Measurements from ENCODE around the gene GRPR.
"Not testable (repeated sequence)": the region's sequence is repeated elsewhere in the genome, so short reads cannot be mapped to it uniquely, and the experiment has no call there.

The GRPR gene

GRCh38 chrX:16171944-16172343, 48.6 kb downstream of the GRPR start:
- no peaks in the 10 kb centered on the region for H3K36me3 ChIP-seq (ENCODE audit: insufficient read depth, low read length)
- H3K4me3 ChIP-seq (ENCODE audit: low read length), result no peak overlapping the region
- no peaks in the 10 kb centered on the region for H3K9me3 ChIP-seq (ENCODE audit: low read length)

GRCh38 chrX:16172391-16172790, 49.0 kb downstream of the GRPR start:
- Histone ChIP-seq H3K36me3 (ENCODE audit: insufficient read depth, low read length) (no peaks in the 10 kb centered on the region), H3K4me3 (ENCODE audit: low read length) (no peak overlapping the region), H3K9me3 (ENCODE audit: low read length) (no peaks in the 10 kb centered on the region), H3K4me1 (ENCODE audit: insufficient read depth, low read length) (no peaks in the 10 kb centered on the region), H2AFZ (ENCODE audit: low read depth, low read length) (no peak overlapping the region), H3K27me3 (ENCODE audit: insufficient read depth, low read length) (no peaks in the 10 kb centered on the region)

More at GRCh38 chrX:16171944-16172343, 48.6 kb downstream of the GRPR start:
- Histone ChIP-seq H3K27me3 (ENCODE audit: insufficient read depth, low read length) (no peaks in the 10 kb centered on the region), H3K4me1 (ENCODE audit: insufficient read depth, low read length) (no peaks in the 10 kb centered on the region), H2AFZ (ENCODE audit: low read depth, low read length) (no peak overlapping the region)

- Histone ChIP-seq H3K4me1 (ENCODE audit: insufficient read depth, low read length) (no peaks in the 10 kb centered on the region), H3K36me3 (ENCODE audit: insufficient read depth, low read length) (no peaks in the 10 kb centered on the region), H3K9me3 (ENCODE audit: low read length) (no peaks in the 10 kb centered on the region), H3K27me3 (ENCODE audit: insufficient read depth, low read length) (no peaks in the 10 kb centered on the region), H2AFZ (ENCODE audit: low read depth, low read length) (no peak overlapping the region), H3K4me3 (ENCODE audit: low read length) (no peak overlapping the region)
Observed at GRCh38 chrX:16175329-16176061, 52.1 kb downstream of the GRPR start.

- H3K4me1 ChIP-seq (ENCODE audit: insufficient read depth, low read length), result no peaks in the 10 kb centered on the region
- no peaks in the 10 kb centered on the region for H3K27me3 ChIP-seq (ENCODE audit: insufficient read depth, low read length)
- no peak overlapping the region for H2AFZ ChIP-seq (ENCODE audit: low read depth, low read length)
- H3K4me3 ChIP-seq (ENCODE audit: low read length), result no peak overlapping the region
- no peaks in the 10 kb centered on the region for H3K36me3 ChIP-seq (ENCODE audit: insufficient read depth, low read length)
- no peaks in the 10 kb centered on the region for H3K9me3 ChIP-seq (ENCODE audit: low read length)
Observed at GRCh38 chrX:16177260-16177659, 53.9 kb downstream of the GRPR start.

GRCh38 chrX:16183843-16184242, 60.5 kb downstream of the GRPR start:
- not testable (repeated sequence) for H3K27me3 ChIP-seq (ENCODE audit: insufficient read depth, low read length); H3K4me3 ChIP-seq (ENCODE audit: low read length); H3K9me3 ChIP-seq (ENCODE audit: low read length); H3K36me3 ChIP-seq (ENCODE audit: insufficient read depth, low read length); H3K4me1 ChIP-seq (ENCODE audit: insufficient read depth, low read length); H2AFZ ChIP-seq (ENCODE audit: low read depth, low read length)

- Histone ChIP-seq H3K9me3 (ENCODE audit: low read length) (no peaks in the 10 kb centered on the region), H3K4me1 (ENCODE audit: insufficient read depth, low read length) (no peaks in the 10 kb centered on the region), H3K36me3 (ENCODE audit: insufficient read depth, low read length) (no peaks in the 10 kb centered on the region)
Observed at GRCh38 chrX:16185725-16186136, 62.4 kb downstream of the GRPR start.

GRCh38 chrX:16186380-16187007, 63.1 kb downstream of the GRPR start:
- no peaks in the 10 kb centered on the region for H3K36me3 ChIP-seq (ENCODE audit: insufficient read depth, low read length)
- no peak overlapping the region for H2AFZ ChIP-seq (ENCODE audit: low read depth, low read length)
- H3K4me1 ChIP-seq (ENCODE audit: insufficient read depth, low read length), result no peaks in the 10 kb centered on the region
- no peaks in the 10 kb centered on the region for H3K27me3 ChIP-seq (ENCODE audit: insufficient read depth, low read length)
- no peak overlapping the region for H3K4me3 ChIP-seq (ENCODE audit: low read length)
- no peaks in the 10 kb centered on the region for H3K9me3 ChIP-seq (ENCODE audit: low read length)

More at GRCh38 chrX:16185725-16186136, 62.4 kb downstream of the GRPR start:
- Histone ChIP-seq H3K27me3 (ENCODE audit: insufficient read depth, low read length) (no peaks in the 10 kb centered on the region), H2AFZ (ENCODE audit: low read depth, low read length) (no peak overlapping the region), H3K4me3 (ENCODE audit: low read length) (no peak overlapping the region)

- no peaks in the 10 kb centered on the region for H3K27me3 ChIP-seq (ENCODE audit: insufficient read depth, low read length)
- H2AFZ ChIP-seq (ENCODE audit: low read depth, low read length), result no peak overlapping the region
- H3K4me1 ChIP-seq (ENCODE audit: insufficient read depth, low read length), result no peaks in the 10 kb centered on the region
- no peaks in the 10 kb centered on the region for H3K9me3 ChIP-seq (ENCODE audit: low read length)
- H3K36me3 ChIP-seq (ENCODE audit: insufficient read depth, low read length), result no peaks in the 10 kb centered on the region
- no peak overlapping the region for H3K4me3 ChIP-seq (ENCODE audit: low read length)
Observed at GRCh38 chrX:16187024-16187760, 63.8 kb downstream of the GRPR start.

GRCh38 chrX:16188687-16189086, 65.3 kb downstream of the GRPR start:
- no peak overlapping the region for H3K4me3 ChIP-seq (ENCODE audit: low read length)
- no peak overlapping the region for H2AFZ ChIP-seq (ENCODE audit: low read depth, low read length)
- H3K27me3 ChIP-seq (ENCODE audit: insufficient read depth, low read length), result no peaks in the 10 kb centered on the region
- H3K36me3 ChIP-seq (ENCODE audit: insufficient read depth, low read length), result no peaks in the 10 kb centered on the region
- no peaks in the 10 kb centered on the region for H3K9me3 ChIP-seq (ENCODE audit: low read length)
- H3K4me1 ChIP-seq (ENCODE audit: insufficient read depth, low read length), result no peaks in the 10 kb centered on the region

GRCh38 chrX:16191605-16192004, 68.2 kb downstream of the GRPR start:
- no peak overlapping the region for H3K4me3 ChIP-seq (ENCODE audit: low read length)
- no peak overlapping the region for H2AFZ ChIP-seq (ENCODE audit: low read depth, low read length)
- no peaks in the 10 kb centered on the region for H3K27me3 ChIP-seq (ENCODE audit: insufficient read depth, low read length)
- H3K36me3 ChIP-seq (ENCODE audit: insufficient read depth, low read length), result no peaks in the 10 kb centered on the region
- no peaks in the 10 kb centered on the region for H3K4me1 ChIP-seq (ENCODE audit: insufficient read depth, low read length)
- H3K9me3 ChIP-seq (ENCODE audit: low read length), result no peaks in the 10 kb centered on the region

GRCh38 chrX:16196829-16197228, 73.5 kb downstream of the GRPR start:
- no peaks in the 10 kb centered on the region for H3K36me3 ChIP-seq (ENCODE audit: insufficient read depth, low read length)

GRCh38 chrX:16199343-16199742, 76.0 kb downstream of the GRPR start:
- Histone ChIP-seq H2AFZ (ENCODE audit: low read depth, low read length) (no peak overlapping the region), H3K4me3 (ENCODE audit: low read length) (no peak overlapping the region), H3K4me1 (ENCODE audit: insufficient read depth, low read length) (no peaks in the 10 kb centered on the region), H3K36me3 (ENCODE audit: insufficient read depth, low read length) (no peaks in the 10 kb centered on the region), H3K27me3 (ENCODE audit: insufficient read depth, low read length) (peaks cover 7% of the 10 kb centered on the region), H3K9me3 (ENCODE audit: low read length) (no peaks in the 10 kb centered on the region)

More at GRCh38 chrX:16196829-16197228, 73.5 kb downstream of the GRPR start:
- Histone ChIP-seq H3K9me3 (ENCODE audit: low read length) (no peaks in the 10 kb centered on the region), H3K27me3 (ENCODE audit: insufficient read depth, low read length) (peaks cover 7% of the 10 kb centered on the region), H2AFZ (ENCODE audit: low read depth, low read length) (no peak overlapping the region), H3K4me1 (ENCODE audit: insufficient read depth, low read length) (no peaks in the 10 kb centered on the region), H3K4me3 (ENCODE audit: low read length) (no peak overlapping the region)

- no peaks in the 10 kb centered on the region for H3K36me3 ChIP-seq (ENCODE audit: insufficient read depth, low read length)
- H3K9me3 ChIP-seq (ENCODE audit: low read length), result no peaks in the 10 kb centered on the region
Observed at GRCh38 chrX:16202943-16203342, 79.6 kb downstream of the GRPR start.

More at GRCh38 chrX:16202943-16203342, 79.6 kb downstream of the GRPR start:
- Histone ChIP-seq H3K4me3 (ENCODE audit: low read length) (no peak overlapping the region), H3K27me3 (ENCODE audit: insufficient read depth, low read length) (peaks cover 5% of the 10 kb centered on the region), H3K4me1 (ENCODE audit: insufficient read depth, low read length) (no peaks in the 10 kb centered on the region), H2AFZ (ENCODE audit: low read depth, low read length) (no peak overlapping the region)

Data from neuron (in vitro differentiated cells).